Activated CD8-positive, alpha-beta memory T cell treated with anti-CD3 and anti-CD28 coated beads, Interleukin-2, amount 10 ng/mL, durations not matched to agents 7 days and 5 days (primary cell): ENCODE data around the gene MRPL54. TPM values are rescaled to one million over a fixed set of nuclear protein-coding genes. Genes with fewer than 3 reads are reported as not detected.

Experiments used
- ATAC-seq: fragments of 150-1000 bp; cut with Tn5 transposase; one replicate; pipeline ENCODE4 v1.10.0; 2021; ENCODE audit warnings: moderate library complexity
- CTCF ChIA-PET: fragments of 350-600 bp; sonication (Branson Sonifier 250); formaldehyde crosslinking; loops from one replicate; lab custom pipeline; 2021; ENCODE audit warnings: antibody characterized with exemption; lab: Charles Lee
- DNase-seq: peaks from one replicate; pipeline ENCODE4 v3.0.0-alpha.2; 2020
- H3K27ac Mint-ChIP-seq: one replicate; pipeline ENCODE4 v1.8.0; 2021; ENCODE audit warnings: mild to moderate bottlenecking, mixed read lengths
- H3K27me3 Mint-ChIP-seq: one replicate; pipeline ENCODE4 v1.8.0; 2021; ENCODE audit warnings: mixed read lengths
- H3K36me3 Mint-ChIP-seq: one replicate; pipeline ENCODE4 v1.8.0; 2021; ENCODE audit warnings: mild to moderate bottlenecking, mixed read lengths
- H3K4me1 Mint-ChIP-seq: one replicate; pipeline ENCODE4 v1.8.0; 2021; ENCODE audit warnings: mixed read lengths
- H3K4me3 Mint-ChIP-seq: one replicate; pipeline ENCODE4 v1.8.0; 2021; ENCODE audit warnings: mild to moderate bottlenecking, moderate library complexity, mixed read lengths
- H3K9me3 Mint-ChIP-seq: one replicate; pipeline ENCODE4 v1.8.0; 2022; ENCODE audit warnings: low read depth, mixed read lengths
- total RNA-seq, 2 experiments: library from RNA; stranded (reverse); gene quantifications; one replicate each; pipeline ENCODE4 v1.2.3, GENCODE V29; 2021

Gene MRPL54
- 10 to 100 TPM; 74.0 to 89.8 TPM for total RNA-seq

DNA sequence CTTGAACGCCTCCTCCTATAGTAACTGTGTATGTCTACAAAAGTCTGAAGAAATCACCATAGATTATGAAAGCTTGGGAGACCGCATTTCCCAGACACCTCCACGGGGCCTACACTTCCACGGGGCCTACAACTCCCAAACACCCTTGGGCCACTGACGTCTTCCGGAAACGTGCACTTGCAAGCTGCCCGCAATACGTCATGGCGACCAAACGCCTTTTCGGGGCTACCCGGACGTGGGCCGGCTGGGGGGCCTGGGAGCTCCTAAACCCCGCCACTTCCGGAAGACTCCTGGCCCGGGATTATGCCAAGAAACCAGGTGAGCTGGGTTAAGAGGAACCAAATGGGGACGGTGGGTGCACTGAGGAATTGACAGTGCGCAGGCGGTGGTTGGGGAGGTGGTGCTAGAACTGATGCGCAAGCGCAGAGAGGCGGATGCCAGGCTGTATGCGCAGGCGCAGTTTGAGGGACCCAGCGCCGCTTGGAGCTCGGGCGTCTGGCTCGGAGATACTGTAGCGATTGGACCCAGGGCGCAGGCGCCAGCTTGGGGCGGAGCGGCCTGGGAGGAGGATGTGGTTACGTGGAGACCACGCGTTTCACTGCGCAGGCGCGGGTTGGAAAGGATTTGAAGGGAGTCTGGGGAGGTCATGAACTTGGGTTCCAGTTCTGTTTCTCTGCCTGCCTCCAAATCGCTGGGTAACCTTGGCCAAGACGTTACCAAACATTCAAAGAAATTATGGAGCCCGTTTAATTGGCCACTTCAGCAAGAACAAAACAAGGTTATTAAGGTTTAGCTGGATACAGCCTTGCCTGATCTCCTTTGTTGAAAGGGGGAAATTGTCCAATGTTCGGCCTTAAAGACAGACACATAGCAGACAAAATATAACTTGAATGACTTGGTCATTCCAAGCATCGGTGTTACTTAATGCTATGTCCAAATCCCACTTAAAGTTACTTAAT, at the start of gene MRPL54:
MRPL54 (plus strand) TSS at position 182 of the 959 bp plus-strand sequence; CDS start at position 201, 19 bp downstream.
- Mint-ChIP-seq H3K36me3 (peaks cover 6% of the 10 kb centered on the region), H3K27ac (peak within 1 kb of the TSS; percentile 100), H3K9me3 (no peaks in the 10 kb centered on the region), H3K4me3 (peak within 1 kb of the TSS; percentile 95), H3K27me3 (peaks cover 3% of the 10 kb centered on the region), H3K4me1 (peaks cover 41% of the 10 kb centered on the region)
- peak; percentile 100 for DNase-seq
- CTCF ChIA-PET = interaction anchor here (0.7 to 6.9 kb wide), 34 partner anchors 10 to 812 kb away, joined by 3 to 68 read pairs (median 4); partner anchors contain the start of genes DAPK3, EEF2, RAX2 and YJU2
- peak; percentile 86 for ATAC-seq

- Mint-ChIP-seq H3K4me1 (peaks cover 3% of the 10 kb centered on the region), H3K9me3 (no peaks in the 10 kb centered on the region), H3K4me3 (no peak overlapping the region), H3K27me3 (peaks cover 22% of the 10 kb centered on the region), H3K27ac (no peak overlapping the region), H3K36me3 (no peaks in the 10 kb centered on the region)
- no peak for ATAC-seq
- CTCF ChIA-PET = interaction anchor here (1.7 kb wide), 1 partner anchor 49 kb away, joined by 4 read pairs; no protein-coding TSS in a partner anchor
- DNase-seq = no peak
Observed at GRCh38 chr19:3716147-3716668, 46.3 kb upstream of the MRPL54 start.

DNA sequence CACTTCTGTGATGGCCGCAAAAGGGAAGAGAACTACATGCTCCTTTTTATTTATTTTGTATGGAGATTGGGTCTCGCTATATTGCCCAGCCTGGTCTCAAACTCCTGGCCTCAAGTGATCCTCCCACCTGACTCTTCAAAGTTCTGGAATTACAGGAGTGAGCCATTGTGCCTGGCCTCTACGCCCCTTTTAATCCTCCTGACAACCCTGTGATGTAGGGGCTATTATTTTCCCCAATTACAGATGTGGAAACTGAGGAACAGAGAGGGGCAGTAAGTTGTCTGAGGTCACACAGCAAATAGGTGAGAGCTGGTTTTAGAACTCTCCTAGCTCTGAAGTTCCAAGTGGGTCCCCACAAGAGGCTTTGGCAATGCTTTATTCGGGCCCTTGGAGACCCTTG, 42.6 kb upstream of the MRPL54 start:
- peaks cover 36% of the 10 kb centered on the region for H3K27me3 Mint-ChIP-seq
- CTCF ChIA-PET = interaction anchor here (0.6 to 3.3 kb wide), 10 partner anchors 9 to 129 kb away, joined by 3 to 9 read pairs (median 4); partner anchors contain the start of genes MRPL54 and TJP3
- H3K9me3 Mint-ChIP-seq = no peaks in the 10 kb centered on the region
- H3K36me3 Mint-ChIP-seq = no peaks in the 10 kb centered on the region
- peaks cover 5% of the 10 kb centered on the region for H3K4me1 Mint-ChIP-seq
- H3K4me3 Mint-ChIP-seq = no peak overlapping the region
- ATAC-seq (no peak), DNase-seq (no peak)
- no peak overlapping the region for H3K27ac Mint-ChIP-seq

- DNase-seq (no peak), ATAC-seq (no peak)
- no peak overlapping the region for H3K27ac Mint-ChIP-seq
- H3K4me3 Mint-ChIP-seq = no peak overlapping the region
- no peaks in the 10 kb centered on the region for H3K36me3 Mint-ChIP-seq
- CTCF ChIA-PET = interaction anchor here (0.6 to 3.3 kb wide), 8 partner anchors 8 to 102 kb away, joined by 3 to 9 read pairs (median 4); partner anchors contain the start of genes MRPL54 and TJP3
- peaks cover 9% of the 10 kb centered on the region for H3K4me1 Mint-ChIP-seq
- H3K9me3 Mint-ChIP-seq = no peaks in the 10 kb centered on the region
- H3K27me3 Mint-ChIP-seq = peaks cover 36% of the 10 kb centered on the region
Observed at GRCh38 chr19:3720349-3720917, 42.0 kb upstream of the MRPL54 start.

- H3K27me3 Mint-ChIP-seq = peaks cover 36% of the 10 kb centered on the region
- CTCF ChIA-PET = interaction anchor here (0.9 to 2.0 kb wide), 3 partner anchors 13 to 59 kb away, joined by 3 to 5 read pairs (median 4); partner anchors contain the start of genes APBA3 and TJP3
- H3K9me3 Mint-ChIP-seq = no peaks in the 10 kb centered on the region
- DNase-seq (peak; percentile 85), ATAC-seq (peak; percentile 81)
- peaks cover 9% of the 10 kb centered on the region for H3K4me1 Mint-ChIP-seq
- no peak overlapping the region for H3K4me3 Mint-ChIP-seq
- H3K36me3 Mint-ChIP-seq = no peaks in the 10 kb centered on the region
- H3K27ac Mint-ChIP-seq = no peak overlapping the region
Observed at GRCh38 chr19:3721131-3721886, 41.2 kb upstream of the MRPL54 start.

- H3K36me3 Mint-ChIP-seq = no peaks in the 10 kb centered on the region
- no peak overlapping the region for H3K4me3 Mint-ChIP-seq
- no peak overlapping the region for H3K27ac Mint-ChIP-seq
- H3K27me3 Mint-ChIP-seq = peaks cover 36% of the 10 kb centered on the region
- ATAC-seq (no peak), DNase-seq (no peak)
- H3K4me1 Mint-ChIP-seq = peaks cover 9% of the 10 kb centered on the region
- no peaks in the 10 kb centered on the region for H3K9me3 Mint-ChIP-seq
- CTCF ChIA-PET = interaction anchor here (0.8 to 1.9 kb wide), 3 partner anchors 13 to 100 kb away, joined by 3 to 5 read pairs (median 5); partner anchors contain the start of genes APBA3 and TJP3
Observed at GRCh38 chr19:3721887-3722442, 40.5 kb upstream of the MRPL54 start.

GRCh38 chr19:3722443-3723109, 39.9 kb upstream of the MRPL54 start:
- Mint-ChIP-seq H3K27me3 (peaks cover 36% of the 10 kb centered on the region), H3K4me1 (peaks cover 9% of the 10 kb centered on the region), H3K4me3 (no peak overlapping the region), H3K9me3 (no peaks in the 10 kb centered on the region), H3K36me3 (no peaks in the 10 kb centered on the region), H3K27ac (no peak overlapping the region)
- no peak for ATAC-seq
- no peak for DNase-seq
- CTCF ChIA-PET = interaction anchor here (0.8 to 1.9 kb wide), 2 partner anchors 38 to 100 kb away, joined by 5 read pairs; partner anchors contain the start of gene APBA3

DNA sequence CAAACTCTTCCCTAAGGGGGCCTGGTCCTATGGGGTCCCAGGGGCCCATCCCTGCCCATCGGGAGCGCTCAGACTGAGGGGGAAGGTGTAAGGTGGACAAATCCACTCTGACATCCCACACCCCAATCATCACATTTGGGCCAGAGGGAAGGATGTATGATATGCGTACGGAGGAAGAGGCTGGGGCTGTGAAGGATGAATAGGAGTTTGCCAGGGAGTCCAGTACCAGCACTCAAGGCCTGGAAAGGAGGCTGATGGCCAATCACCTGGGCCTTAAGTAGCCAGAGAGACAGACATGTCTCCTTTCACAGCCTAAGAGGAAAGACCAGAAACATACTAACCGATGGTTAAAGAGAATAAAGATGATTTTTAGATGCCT, 39.4 kb upstream of the MRPL54 start:
- H3K4me3 Mint-ChIP-seq = no peak overlapping the region
- DNase-seq (no peak), ATAC-seq (no peak)
- H3K27ac Mint-ChIP-seq = no peak overlapping the region
- H3K4me1 Mint-ChIP-seq = peaks cover 9% of the 10 kb centered on the region
- CTCF ChIA-PET = no interaction called here
- no peaks in the 10 kb centered on the region for H3K9me3 Mint-ChIP-seq
- peaks cover 36% of the 10 kb centered on the region for H3K27me3 Mint-ChIP-seq
- H3K36me3 Mint-ChIP-seq = no peaks in the 10 kb centered on the region

- H3K27ac Mint-ChIP-seq = no peak overlapping the region
- CTCF ChIA-PET = no interaction called here
- DNase-seq = no peak
- no peak overlapping the region for H3K4me3 Mint-ChIP-seq
- H3K9me3 Mint-ChIP-seq = no peaks in the 10 kb centered on the region
- peaks cover 36% of the 10 kb centered on the region for H3K27me3 Mint-ChIP-seq
- peaks cover 9% of the 10 kb centered on the region for H3K4me1 Mint-ChIP-seq
- no peaks in the 10 kb centered on the region for H3K36me3 Mint-ChIP-seq
- ATAC-seq = no peak
Observed at GRCh38 chr19:3723883-3724282, 38.6 kb upstream of the MRPL54 start.

- H3K27me3 Mint-ChIP-seq = peaks cover 26% of the 10 kb centered on the region
- H3K4me1 Mint-ChIP-seq = peaks cover 6% of the 10 kb centered on the region
- no peaks in the 10 kb centered on the region for H3K36me3 Mint-ChIP-seq
- no peak for DNase-seq
- no peaks in the 10 kb centered on the region for H3K9me3 Mint-ChIP-seq
- no peak for ATAC-seq
- H3K4me3 Mint-ChIP-seq = no peak overlapping the region
- CTCF ChIA-PET = no interaction called here
- no peak overlapping the region for H3K27ac Mint-ChIP-seq
Observed at GRCh38 chr19:3725121-3725520, 37.4 kb upstream of the MRPL54 start.

- peaks cover 6% of the 10 kb centered on the region for H3K4me1 Mint-ChIP-seq
- H3K27me3 Mint-ChIP-seq = peaks cover 21% of the 10 kb centered on the region
- CTCF ChIA-PET = no interaction called here
- H3K27ac Mint-ChIP-seq = no peak overlapping the region
- no peaks in the 10 kb centered on the region for H3K9me3 Mint-ChIP-seq
- H3K36me3 Mint-ChIP-seq = no peaks in the 10 kb centered on the region
- DNase-seq (no peak), ATAC-seq (no peak)
- H3K4me3 Mint-ChIP-seq = no peak overlapping the region
Observed at GRCh38 chr19:3725640-3726310, 36.7 kb upstream of the MRPL54 start.
